Tibial nerve (tissue), 4 donors: ENCODE results near the gene ARAF.

ENCODE experiments used
- EP300 ChIP-seq, 2 donors: sonication (generic); formaldehyde crosslinking; IDR thresholded peaks; one replicate each; pipeline ENCODE4 v1.6.1; 2017; ENCODE audit warnings: antibody characterized with exemption in 2 of 2, mild to moderate bottlenecking in 1 of 2
- POLR2A ChIP-seq, 2 donors: fragments of 450-650 bp; IDR thresholded peaks; one replicate each; pipeline ENCODE4 v1.6.1; 2017; ENCODE audit warnings: antibody characterized with exemption in 2 of 2, mild to moderate bottlenecking in 2 of 2, moderate library complexity in 2 of 2
- TF ChIP-seq, protein P1 (sequence below), 5 experiments: fragments of 200-600 bp in 3 of 5; fragments of 450-650 bp in 2 of 5; sonication (generic) in 3 of 5; IDR thresholded peaks; one replicate each; pipeline ENCODE4 v1.5.1; 2016 to 2019; ENCODE audit warnings: antibody characterized with exemption in 5 of 5, mild to moderate bottlenecking in 3 of 5, moderate library complexity in 2 of 5

GRCh38 chrX:47584714-47585113, 23.7 kb downstream of the ARAF start:
- no peak for TF ChIP-seq POLR2A (IDR thresholded peaks at IDR 0.05)
- TF ChIP-seq, protein P1, sequence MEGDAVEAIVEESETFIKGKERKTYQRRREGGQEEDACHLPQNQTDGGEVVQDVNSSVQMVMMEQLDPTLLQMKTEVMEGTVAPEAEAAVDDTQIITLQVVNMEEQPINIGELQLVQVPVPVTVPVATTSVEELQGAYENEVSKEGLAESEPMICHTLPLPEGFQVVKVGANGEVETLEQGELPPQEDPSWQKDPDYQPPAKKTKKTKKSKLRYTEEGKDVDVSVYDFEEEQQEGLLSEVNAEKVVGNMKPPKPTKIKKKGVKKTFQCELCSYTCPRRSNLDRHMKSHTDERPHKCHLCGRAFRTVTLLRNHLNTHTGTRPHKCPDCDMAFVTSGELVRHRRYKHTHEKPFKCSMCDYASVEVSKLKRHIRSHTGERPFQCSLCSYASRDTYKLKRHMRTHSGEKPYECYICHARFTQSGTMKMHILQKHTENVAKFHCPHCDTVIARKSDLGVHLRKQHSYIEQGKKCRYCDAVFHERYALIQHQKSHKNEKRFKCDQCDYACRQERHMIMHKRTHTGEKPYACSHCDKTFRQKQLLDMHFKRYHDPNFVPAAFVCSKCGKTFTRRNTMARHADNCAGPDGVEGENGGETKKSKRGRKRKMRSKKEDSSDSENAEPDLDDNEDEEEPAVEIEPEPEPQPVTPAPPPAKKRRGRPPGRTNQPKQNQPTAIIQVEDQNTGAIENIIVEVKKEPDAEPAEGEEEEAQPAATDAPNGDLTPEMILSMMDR (IDR thresholded peaks at IDR 0.05), result no peak
- TF ChIP-seq EP300 (IDR thresholded peaks at IDR 0.05), result no peak
